Heart left ventricle (tissue), 13 donors: ENCODE results near the gene CLNK.

Experiments used
- CTCF ChIP-seq, 12 donors: fragments of 200-600 bp; sonication (generic) in 4 of 12; IDR thresholded peaks; one replicate each; pipeline versions ENCODE4 v1.5.0 to v1.8.0; 2018 to 2022; ENCODE audit warnings: antibody characterized with exemption in 12 of 12, mild to moderate bottlenecking in 5 of 12
- POLR2A ChIP-seq, 2 donors: fragments of 450-650 bp; IDR thresholded peaks; one replicate each; pipeline ENCODE4 v1.6.1; 2017; ENCODE audit warnings: antibody characterized with exemption in 2 of 2, mild to moderate bottlenecking in 2 of 2, moderate library complexity in 2 of 2
- donor health status: ischemic (EF 13 %, LVEDD 7.1; RV severe dilation, severe dysfunction).
- donor health status: DM: no; HTN: yes; CAD: no.
- donor health status: DM: no; HTN: no; CAD: no.
- donor health status: ischemic (EF 25% LVEDD 6.9; RV normal size, moderate dysfunction).
- donor health status: ischemic (EF 25% LVEDD 5.7; RV mildly dilated, moderate dysfunction).
- donor health status: ischemic (EF 35%, LVEDD 5.7; RV mildly dilated, moderate dysfunction).
- donor health status: nonischemic (EF 11% LVEDD 7.7; RV severe dilation, severe dysfunction).
- donor health status: DM: yes; HTN: yes; CAD: no.
- donor health status: PGD.
- donor health status: ischemic (EF 29% LVEDD 5.4; RV normal size, mild dysfunction).
- donor health status: nonischemic (EF 23%, LVEDD 6.1; RV moderate dilation, normal function).

GRCh38 chr4:10527438-10527837, 157.1 kb downstream of the CLNK start:
- no peak for TF ChIP-seq CTCF (IDR thresholded peaks at IDR 0.05)
- no peak for TF ChIP-seq POLR2A (IDR thresholded peaks at IDR 0.05)
